OCI-LY3 (cell line): ENCODE data around the gene NRM.

Experiments used
- EZH2phosphoT487 ChIP-seq: fragments of 200-600 bp; shearing (Covaris generic); IDR thresholded peaks from 2 replicates; pipeline ENCODE4 v1.6.1; 2018; ENCODE audit warnings: antibody characterized with exemption, mixed run types, low read depth
- TF ChIP-seq, protein P1 (sequence below): fragments of 200-600, 300-600 bp; sonication (generic); IDR thresholded peaks from 2 replicates; pipeline ENCODE4 v1.5.1; 2014; ENCODE audit warnings: antibody characterized with exemption, low read length, low read depth

DNA sequence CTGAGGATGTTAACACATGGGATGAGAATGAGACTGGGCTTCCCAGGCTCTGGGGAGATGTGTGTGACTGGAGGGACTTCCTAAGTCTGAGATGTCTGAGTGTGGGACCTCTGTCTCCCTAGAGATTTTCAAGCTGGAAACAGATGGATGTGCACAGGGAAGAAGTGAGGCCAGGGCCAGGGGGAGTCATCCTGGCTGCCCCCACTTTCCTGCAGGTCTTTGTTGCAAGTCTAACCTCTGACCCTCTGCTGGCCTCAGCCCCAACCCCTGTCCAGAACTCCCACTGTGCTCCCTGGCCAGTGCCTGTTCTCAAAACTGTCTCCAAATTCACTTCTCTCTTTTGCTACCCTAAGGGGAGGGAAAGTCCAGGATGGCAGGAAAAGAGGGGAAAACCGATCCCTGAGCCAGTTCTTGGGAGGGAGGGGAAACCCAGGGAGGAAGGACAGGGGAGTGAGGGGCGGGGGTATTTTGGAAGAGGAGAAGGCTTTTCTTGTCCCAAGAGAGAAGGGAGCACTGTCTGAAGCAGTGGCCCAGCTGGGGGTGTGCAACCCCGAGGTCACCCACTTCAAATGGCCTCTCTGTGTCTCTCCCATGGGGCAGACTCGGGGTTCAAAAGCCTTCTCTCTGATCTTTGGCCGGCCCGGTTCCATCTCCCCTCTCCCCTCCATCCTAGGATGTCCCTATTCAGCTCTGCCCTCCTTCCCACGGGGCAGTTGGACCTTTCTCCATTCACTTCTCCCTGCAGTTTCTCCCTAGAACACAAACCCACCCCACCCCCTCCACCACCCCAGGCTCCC is 7.4 kb downstream of the NRM start:
- TF ChIP-seq, protein P1, sequence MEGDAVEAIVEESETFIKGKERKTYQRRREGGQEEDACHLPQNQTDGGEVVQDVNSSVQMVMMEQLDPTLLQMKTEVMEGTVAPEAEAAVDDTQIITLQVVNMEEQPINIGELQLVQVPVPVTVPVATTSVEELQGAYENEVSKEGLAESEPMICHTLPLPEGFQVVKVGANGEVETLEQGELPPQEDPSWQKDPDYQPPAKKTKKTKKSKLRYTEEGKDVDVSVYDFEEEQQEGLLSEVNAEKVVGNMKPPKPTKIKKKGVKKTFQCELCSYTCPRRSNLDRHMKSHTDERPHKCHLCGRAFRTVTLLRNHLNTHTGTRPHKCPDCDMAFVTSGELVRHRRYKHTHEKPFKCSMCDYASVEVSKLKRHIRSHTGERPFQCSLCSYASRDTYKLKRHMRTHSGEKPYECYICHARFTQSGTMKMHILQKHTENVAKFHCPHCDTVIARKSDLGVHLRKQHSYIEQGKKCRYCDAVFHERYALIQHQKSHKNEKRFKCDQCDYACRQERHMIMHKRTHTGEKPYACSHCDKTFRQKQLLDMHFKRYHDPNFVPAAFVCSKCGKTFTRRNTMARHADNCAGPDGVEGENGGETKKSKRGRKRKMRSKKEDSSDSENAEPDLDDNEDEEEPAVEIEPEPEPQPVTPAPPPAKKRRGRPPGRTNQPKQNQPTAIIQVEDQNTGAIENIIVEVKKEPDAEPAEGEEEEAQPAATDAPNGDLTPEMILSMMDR = no peak
- TF ChIP-seq EZH2phosphoT487 = no peak
